Chondrocyte (in vitro differentiated cells): ENCODE measurements around the gene CCDC183. TPM values are rescaled to one million over a fixed set of nuclear protein-coding genes. Genes with fewer than 3 reads are reported as not detected.
"Not testable (repeated sequence)": the region's sequence is repeated elsewhere in the genome, so short reads cannot be mapped to it uniquely, and the experiment has no call there.

Experiments
- DNase-seq: peaks from one replicate; pipeline ENCODE4 v3.0.0; 2021; ENCODE audit warnings: mixed read lengths, low spot score
- H3K27ac Mint-ChIP-seq: one replicate; pipeline ENCODE4 v1.8.0; 2021; ENCODE audit warnings: mild to moderate bottlenecking, moderate library complexity, mixed read lengths; ENCODE audit not compliant: unreplicated experiment
- H3K27me3 Mint-ChIP-seq: 2 replicates; pipeline ENCODE4 v1.8.0; 2021; ENCODE audit warnings: low read depth, mixed read lengths
- H3K36me3 Mint-ChIP-seq: 2 replicates; pipeline ENCODE4 v1.8.0; 2021; ENCODE audit warnings: low read depth, mixed read lengths
- H3K4me1 Mint-ChIP-seq: 2 replicates; pipeline ENCODE4 v1.8.0; 2021; ENCODE audit warnings: low read depth, mild to moderate bottlenecking, mixed read lengths
- H3K4me3 Mint-ChIP-seq: one replicate; pipeline ENCODE4 v1.8.0; 2021; ENCODE audit warnings: mild to moderate bottlenecking, moderate library complexity, mixed read lengths; ENCODE audit not compliant: unreplicated experiment
- H3K9me3 Mint-ChIP-seq: 2 replicates; pipeline ENCODE4 v1.8.0; 2021; ENCODE audit warnings: low read depth, mixed read lengths
- total RNA-seq: library from RNA; stranded (reverse); gene quantifications from 3 replicates; pipeline ENCODE4 v1.2.1, GENCODE V29; 2021
- TF ChIP-seq, protein P1 (sequence below): fragments of 200-600 bp; sonication (generic); IDR thresholded peaks from 2 replicates; pipeline ENCODE4 v1.5.0; 2021; ENCODE audit warnings: antibody characterized with exemption, mild to moderate bottlenecking, moderate library complexity

Gene CCDC183
- total RNA-seq, 1 donor from 2014 or later = 1.5 TPM

DNA sequence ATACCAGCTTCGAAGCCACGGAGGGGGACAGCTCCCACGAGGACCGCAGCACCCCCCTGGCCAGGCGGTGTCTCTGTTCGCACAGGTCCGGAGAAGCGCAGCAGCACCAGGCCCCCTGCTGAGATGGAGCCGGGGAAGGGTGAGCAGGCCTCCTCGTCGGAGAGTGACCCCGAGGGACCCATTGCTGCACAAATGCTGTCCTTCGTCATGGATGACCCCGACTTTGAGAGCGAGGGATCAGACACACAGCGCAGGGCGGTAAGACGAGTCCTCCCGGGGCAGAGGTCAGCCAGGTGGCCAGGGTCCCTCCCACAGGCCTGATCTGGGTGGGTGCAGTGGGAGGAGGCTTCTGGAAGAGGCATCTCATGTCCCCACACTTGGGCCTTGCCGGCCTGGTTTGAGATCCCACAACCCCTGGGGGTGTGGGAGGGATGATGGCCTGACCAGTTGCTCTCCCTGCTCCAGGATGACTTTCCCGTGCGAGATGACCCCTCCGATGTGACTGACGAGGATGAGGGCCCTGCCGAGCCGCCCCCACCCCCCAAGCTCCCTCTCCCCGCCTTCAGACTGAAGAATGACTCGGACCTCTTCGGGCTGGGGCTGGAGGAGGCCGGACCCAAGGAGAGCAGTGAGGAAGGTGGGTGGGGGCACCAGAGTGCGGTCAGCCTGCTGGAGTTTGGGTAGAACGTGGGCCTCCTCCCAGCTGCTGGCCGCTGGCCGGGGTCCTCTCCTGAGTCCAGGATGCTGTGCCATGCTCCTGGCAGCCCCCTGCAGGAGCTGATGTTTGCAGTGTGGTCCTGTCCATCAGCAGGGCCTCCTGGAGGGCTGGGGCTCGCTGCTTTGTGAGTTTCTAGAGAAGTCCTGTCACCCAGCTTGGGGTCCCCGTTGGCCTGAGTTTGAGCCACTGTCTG is 43.3 kb downstream of the CCDC183 start:
- TF ChIP-seq, protein P1, sequence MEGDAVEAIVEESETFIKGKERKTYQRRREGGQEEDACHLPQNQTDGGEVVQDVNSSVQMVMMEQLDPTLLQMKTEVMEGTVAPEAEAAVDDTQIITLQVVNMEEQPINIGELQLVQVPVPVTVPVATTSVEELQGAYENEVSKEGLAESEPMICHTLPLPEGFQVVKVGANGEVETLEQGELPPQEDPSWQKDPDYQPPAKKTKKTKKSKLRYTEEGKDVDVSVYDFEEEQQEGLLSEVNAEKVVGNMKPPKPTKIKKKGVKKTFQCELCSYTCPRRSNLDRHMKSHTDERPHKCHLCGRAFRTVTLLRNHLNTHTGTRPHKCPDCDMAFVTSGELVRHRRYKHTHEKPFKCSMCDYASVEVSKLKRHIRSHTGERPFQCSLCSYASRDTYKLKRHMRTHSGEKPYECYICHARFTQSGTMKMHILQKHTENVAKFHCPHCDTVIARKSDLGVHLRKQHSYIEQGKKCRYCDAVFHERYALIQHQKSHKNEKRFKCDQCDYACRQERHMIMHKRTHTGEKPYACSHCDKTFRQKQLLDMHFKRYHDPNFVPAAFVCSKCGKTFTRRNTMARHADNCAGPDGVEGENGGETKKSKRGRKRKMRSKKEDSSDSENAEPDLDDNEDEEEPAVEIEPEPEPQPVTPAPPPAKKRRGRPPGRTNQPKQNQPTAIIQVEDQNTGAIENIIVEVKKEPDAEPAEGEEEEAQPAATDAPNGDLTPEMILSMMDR = no peak
- Mint-ChIP-seq H3K27ac (peak overlapping the region; percentile 94), H3K9me3 (no peaks in the 10 kb centered on the region), H3K36me3 (peaks cover 3% of the 10 kb centered on the region), H3K27me3 (no peaks in the 10 kb centered on the region), H3K4me3 (no peak overlapping the region), H3K4me1 (peaks cover 35% of the 10 kb centered on the region)
- DNase-seq = no peak

DNA sequence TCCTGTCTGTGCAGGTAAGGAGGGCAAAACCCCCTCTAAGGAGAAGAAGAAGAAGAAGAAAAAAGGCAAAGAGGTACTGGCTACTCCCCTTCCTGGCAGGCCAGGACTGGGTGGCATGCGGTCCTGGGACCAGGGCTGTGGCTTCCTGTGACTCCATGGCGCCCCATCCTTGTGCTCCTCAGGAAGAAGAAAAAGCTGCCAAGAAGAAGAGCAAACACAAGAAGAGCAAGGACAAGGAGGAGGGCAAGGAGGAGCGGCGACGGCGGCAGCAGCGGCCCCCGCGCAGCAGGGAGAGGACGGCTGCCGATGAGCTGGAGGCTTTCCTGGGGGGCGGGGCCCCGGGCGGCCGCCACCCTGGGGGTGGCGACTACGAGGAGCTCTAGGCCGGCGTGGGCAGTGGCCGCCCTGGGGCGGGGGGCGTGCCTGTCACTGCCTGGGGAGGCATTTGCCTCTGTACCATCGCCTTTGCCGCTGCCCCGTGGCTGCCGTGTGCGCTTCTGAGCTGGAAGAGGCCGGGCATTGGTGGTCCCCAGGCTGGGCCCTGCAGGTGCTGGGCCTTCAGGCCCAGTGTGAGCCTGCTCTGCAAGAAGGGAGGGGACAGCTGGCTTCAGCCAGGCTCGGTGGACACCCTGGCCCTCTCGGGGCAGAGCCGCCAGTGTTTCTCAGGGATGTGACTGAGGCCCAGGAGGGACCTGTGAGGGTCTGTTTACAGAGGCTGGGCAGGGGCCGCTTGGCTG is 44.2 kb downstream of the CCDC183 start:
- Mint-ChIP-seq H3K9me3 (no peaks in the 10 kb centered on the region), H3K27me3 (no peaks in the 10 kb centered on the region), H3K4me3 (no peak overlapping the region), H3K36me3 (peaks cover 3% of the 10 kb centered on the region), H3K4me1 (peaks cover 35% of the 10 kb centered on the region), H3K27ac (peak overlapping the region; percentile 94)
- no peak for DNase-seq
- TF ChIP-seq, protein P1 = no peak

DNA sequence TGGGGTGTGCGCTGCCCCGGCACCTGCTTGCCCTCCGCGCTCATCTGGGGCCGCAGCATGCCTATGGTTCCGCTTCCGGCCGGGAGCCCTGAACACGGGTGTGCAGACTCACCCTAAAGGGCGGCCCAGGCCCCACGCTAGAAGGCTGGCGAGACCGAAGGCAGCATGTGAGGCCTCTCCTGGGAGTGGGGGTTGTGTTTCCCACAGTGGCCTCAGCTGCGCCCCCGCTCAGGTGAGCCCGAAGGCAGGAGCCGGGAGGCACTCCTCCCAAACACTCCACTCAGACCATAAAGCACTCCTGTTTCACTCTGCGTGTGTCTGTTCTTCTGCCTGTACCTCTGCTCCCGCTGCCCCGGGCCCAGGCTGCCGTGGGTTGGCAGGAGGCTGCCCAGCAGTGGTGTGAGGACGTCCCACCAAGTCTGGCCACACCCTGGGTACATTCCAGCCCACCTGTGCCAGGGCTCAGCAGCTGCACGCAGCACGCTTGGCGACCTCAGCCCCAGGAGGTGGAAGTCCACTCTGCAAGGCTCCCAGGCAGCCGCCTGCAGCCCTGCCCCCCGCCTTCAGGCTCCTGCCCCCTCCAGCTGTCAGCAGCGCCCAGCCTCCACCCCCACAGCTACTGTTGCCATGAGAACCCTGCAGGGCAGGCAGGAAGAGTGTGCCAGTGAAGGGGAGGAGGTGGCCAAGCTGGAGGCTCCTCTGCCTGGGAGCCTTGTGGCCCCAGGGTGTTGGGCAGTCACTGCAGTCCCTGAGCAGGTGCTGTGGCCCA is 44.9 kb downstream of the CCDC183 start:
- no peak for DNase-seq
- Mint-ChIP-seq H3K4me1 (peaks cover 35% of the 10 kb centered on the region), H3K4me3 (peak overlapping the region; percentile 38), H3K27me3 (no peaks in the 10 kb centered on the region), H3K27ac (peak overlapping the region; percentile 78), H3K9me3 (no peaks in the 10 kb centered on the region), H3K36me3 (peaks cover 3% of the 10 kb centered on the region)
- TF ChIP-seq, protein P1 = no peak

DNA sequence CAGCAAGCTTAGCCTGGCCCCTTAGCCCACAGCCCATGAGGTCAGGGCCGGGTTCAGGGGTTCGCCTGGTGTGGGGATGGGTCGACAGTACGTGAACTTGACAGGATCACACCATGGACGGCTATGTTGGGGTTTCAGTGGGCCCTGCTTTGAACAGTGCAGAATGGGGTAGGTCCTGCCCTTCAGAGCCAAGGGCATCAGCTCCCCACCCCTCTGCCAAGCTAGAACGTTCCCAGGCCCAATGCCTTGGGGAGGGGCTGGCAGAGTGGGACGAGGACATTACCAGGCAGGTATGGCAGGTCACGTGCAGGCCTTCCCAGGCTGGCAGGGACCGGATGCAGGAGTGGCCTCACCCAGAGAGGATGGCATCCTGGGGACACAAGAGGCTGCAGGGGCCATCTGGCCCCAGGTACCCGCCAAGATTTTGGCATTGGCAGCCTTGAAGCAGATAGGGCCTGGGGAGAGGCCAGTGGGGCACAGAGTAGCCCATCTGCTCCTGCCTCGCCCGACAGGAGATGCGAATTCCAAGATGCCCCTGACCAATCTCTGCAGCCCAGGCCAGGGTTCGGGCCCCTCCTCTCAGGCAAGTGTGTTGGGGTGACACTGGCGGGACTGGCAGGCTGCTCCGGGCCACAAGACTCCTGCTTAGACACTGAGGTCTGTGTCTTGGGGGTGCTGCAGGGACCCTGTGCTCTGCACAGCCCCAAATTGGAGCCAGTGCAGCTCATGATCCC is 45.7 kb downstream of the CCDC183 start:
- H3K27me3 Mint-ChIP-seq, H3K36me3 Mint-ChIP-seq, DNase-seq, H3K9me3 Mint-ChIP-seq: not testable (repeated sequence)
- H3K27ac Mint-ChIP-seq = peak overlapping the region; percentile 80
- peaks cover 39% of the 10 kb centered on the region for H3K4me1 Mint-ChIP-seq
- peak overlapping the region; percentile 73 for H3K4me3 Mint-ChIP-seq

DNA sequence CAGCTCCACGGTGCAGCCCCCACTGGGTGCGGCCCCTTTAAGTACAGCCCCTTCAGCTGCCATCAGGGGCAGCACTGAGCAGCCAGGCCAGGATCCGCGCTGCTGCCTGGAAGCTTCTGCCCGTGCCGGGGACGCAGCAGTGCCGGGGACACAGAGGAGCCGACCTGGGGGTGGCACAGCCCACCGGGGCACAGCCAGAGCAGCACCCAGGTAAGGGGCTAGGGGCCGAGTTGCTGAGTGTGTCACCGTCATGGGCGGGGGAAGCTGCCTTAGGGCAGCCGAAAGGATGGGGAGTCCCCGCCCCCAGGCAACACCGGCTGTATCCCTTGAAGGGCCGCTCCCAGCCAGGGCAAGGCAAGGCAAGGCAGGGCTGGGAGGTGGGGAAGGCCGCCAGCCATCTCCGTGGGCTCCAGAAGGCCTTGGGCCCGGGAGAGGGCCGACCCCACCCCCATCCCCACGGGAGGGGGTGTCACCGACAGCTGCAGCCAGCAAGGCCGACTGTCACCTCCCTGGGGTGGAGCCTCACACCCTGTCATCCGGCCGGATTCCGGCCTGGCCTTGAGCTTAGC is 46.3 kb downstream of the CCDC183 start, which contains the start of gene AJM1:
Gene AJM1 (plus strand): TSS at position 99 of the 569 bp plus-strand sequence. CDS start 1,937 bp downstream, outside the sequence.
- not testable (repeated sequence) for H3K9me3 Mint-ChIP-seq, H3K27me3 Mint-ChIP-seq, H3K36me3 Mint-ChIP-seq, DNase-seq
- peaks cover 39% of the 10 kb centered on the region for H3K4me1 Mint-ChIP-seq
- TF ChIP-seq, protein P1 = peak; percentile 91
- H3K4me3 Mint-ChIP-seq = peak within 1 kb of the TSS; percentile 73
- peak within 1 kb of the TSS; percentile 80 for H3K27ac Mint-ChIP-seq

DNA sequence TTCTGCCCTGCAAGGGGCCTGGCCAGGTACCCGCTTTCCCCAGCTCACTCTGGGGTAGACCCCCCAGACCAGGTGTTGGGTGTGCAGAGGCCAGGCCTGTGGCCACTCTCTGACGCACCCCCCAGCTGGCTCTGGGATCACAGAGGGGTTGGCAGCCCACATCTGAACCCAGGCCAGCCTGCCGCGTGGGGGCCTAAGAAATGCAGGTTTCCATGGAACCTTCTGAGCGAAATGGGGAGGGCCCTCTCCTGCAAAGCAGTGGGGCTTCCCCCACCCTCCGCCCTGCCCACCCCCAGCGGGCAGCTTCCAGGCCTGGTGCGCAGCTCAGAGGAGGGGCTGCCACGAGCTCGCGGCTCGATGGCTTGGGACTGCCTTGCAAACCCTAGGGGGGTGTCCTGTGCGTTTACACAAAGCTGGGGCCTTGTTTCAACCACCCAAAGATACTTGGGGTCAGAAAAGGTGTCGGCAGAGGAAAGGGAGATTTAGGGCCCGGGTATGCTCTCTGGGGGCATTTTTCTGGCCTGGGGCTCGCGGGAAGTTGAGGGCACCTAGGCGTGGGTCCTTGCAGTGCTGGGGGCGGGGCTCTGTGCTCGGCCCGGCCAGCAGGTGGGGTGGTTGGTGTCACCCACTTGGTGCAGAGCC is 47.1 kb downstream of the CCDC183 start:
- H3K27ac Mint-ChIP-seq = peak overlapping the region; percentile 36
- H3K4me3 Mint-ChIP-seq = not testable (repeated sequence)

More for the DNA sequence above, 47.1 kb downstream of the CCDC183 start:
- not testable (repeated sequence) for H3K9me3 Mint-ChIP-seq, H3K27me3 Mint-ChIP-seq, H3K36me3 Mint-ChIP-seq, DNase-seq
- peaks cover 41% of the 10 kb centered on the region for H3K4me1 Mint-ChIP-seq
